GM18499 (cell line): ENCODE results near the gene NBR1.
"Not testable (repeated sequence)": the region's sequence is repeated elsewhere in the genome, so short reads cannot be mapped to it uniquely, and the experiment has no call there.

Experiments
- ATAC-seq: cut with Tn5 transposase; IDR thresholded peaks from one replicate; pipeline ENCODE4 v1.9.1; 2021; ENCODE audit warnings: moderate number of reproducible peaks; ENCODE audit not compliant: insufficient read depth, unreplicated experiment

NBR1 gene

DNA sequence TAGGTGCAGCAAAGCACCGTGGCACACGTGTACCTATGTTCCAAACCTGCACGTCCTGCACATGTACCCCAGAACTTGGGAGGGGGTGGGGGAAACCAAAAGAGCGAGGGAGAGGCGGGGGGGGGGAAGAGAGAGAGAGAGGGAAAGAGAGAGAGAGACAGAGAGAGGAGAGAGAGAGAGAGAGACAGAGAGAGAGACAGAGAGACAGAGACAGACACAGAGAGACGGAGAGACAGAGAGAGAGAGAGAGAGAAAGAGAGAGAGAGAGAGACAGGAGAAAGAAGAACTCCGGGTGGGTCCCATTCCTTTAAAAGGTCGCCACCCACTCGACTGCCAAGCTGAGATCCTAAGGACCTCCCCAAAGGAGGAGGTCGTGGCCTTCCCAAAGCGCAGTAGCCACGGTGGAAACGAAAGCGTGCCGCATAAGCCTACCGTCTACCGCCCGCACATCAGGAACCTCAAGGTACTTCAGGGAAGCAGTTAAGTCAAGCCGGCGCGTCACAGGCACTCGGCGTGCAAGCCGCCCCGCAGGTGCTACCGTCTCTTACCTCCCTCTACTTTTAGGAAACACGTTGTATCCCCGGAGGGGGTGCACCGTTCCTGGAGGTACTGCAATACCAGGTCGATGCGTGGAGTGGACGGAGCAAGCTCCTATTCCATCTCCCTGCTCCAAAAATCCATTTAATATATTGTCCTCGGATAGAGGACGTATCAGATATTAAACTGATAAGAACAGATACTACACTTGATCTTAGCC is 69.8 kb downstream of the NBR1 start:
- not testable (repeated sequence) for ATAC-seq

GRCh38 chr17:43246456-43246855 is 75.4 kb downstream of the NBR1 start:
- not testable (repeated sequence) for ATAC-seq
